HEK293 (cell line): ENCODE measurements around the gene JAZF1.

Experiments used
- CTCF ChIA-PET: fragments of 350-600 bp; formaldehyde crosslinking; extraction: SDS; loops from one replicate; lab custom pipeline; 2021; ENCODE audit warnings: antibody characterized with exemption; lab: Yijun Ruan, JAX
- POLR2A ChIA-PET: fragments of 300-600 bp; formaldehyde crosslinking; extraction: SDS; loops from one replicate; lab custom pipeline; 2020; ENCODE audit warnings: antibody characterized with exemption, inconsistent platforms; lab: Yijun Ruan, JAX
- H3K27ac ChIP-seq: fragments of 200-500 bp; sonication (Bioruptor generic); 2 replicates; pipeline ENCODE4 v1.5.1; 2014; ENCODE audit warnings: low read depth, low read length, control low read depth, inconsistent platforms; ENCODE audit errors: extremely low read depth
- H3K36me3 ChIP-seq, 2 experiments: fragments of 200-500 bp in 1 of 2; sonication (Bioruptor generic) in 1 of 2; 1 replicate in 1 of 2; 2 replicates in 1 of 2; pipeline ENCODE4 v1.5.1; 2014 to 2017; ENCODE audit warnings: inconsistent platforms in 2 of 2, low read length in 2 of 2; ENCODE audit not compliant: control insufficient read depth in 2 of 2, insufficient read depth in 1 of 2
- H3K4me1 ChIP-seq: fragments of 200-500 bp; sonication (Bioruptor generic); 2 replicates; pipeline ENCODE4 v1.5.1; 2014; ENCODE audit warnings: mild to moderate bottlenecking, low read length, inconsistent platforms; ENCODE audit not compliant: control insufficient read depth, insufficient read depth
- H3K4me3 ChIP-seq: 2 replicates; pipeline ENCODE4 v1.5.1; 2011; ENCODE audit warnings: low read depth, mild to moderate bottlenecking, control low read depth, low read length, moderate library complexity
- H3K9me3 ChIP-seq: fragments of 200-500 bp; sonication (Bioruptor generic); 2 replicates; pipeline ENCODE4 v1.5.1; 2014; ENCODE audit warnings: low read depth, low read length, inconsistent platforms; ENCODE audit not compliant: control insufficient read depth, insufficient read depth
- BCL11B ChIP-seq: fragments of 450-650 bp; formaldehyde crosslinking; IDR thresholded peaks from 2 replicates; pipeline ENCODE4 v1.5.1; 2016; ENCODE audit warnings: low read depth, missing biosample characterization, missing genetic modification characterization
- GFI1B ChIP-seq: fragments of 450-650 bp; formaldehyde crosslinking; IDR thresholded peaks from 2 replicates; pipeline ENCODE4 v1.5.1; 2016; ENCODE audit warnings: missing biosample characterization, missing genetic modification characterization
- GLIS1 ChIP-seq: fragments of 450-650 bp; formaldehyde crosslinking; IDR thresholded peaks from 2 replicates; pipeline ENCODE4 v1.5.1; 2016; ENCODE audit warnings: missing biosample characterization, missing genetic modification characterization
- HOXA7 ChIP-seq: sonication (generic); formaldehyde crosslinking; IDR thresholded peaks from 2 replicates; pipeline ENCODE4 v1.8.1; 2022; ENCODE audit warnings: missing genetic modification reagents, borderline replicate concordance
- HOXD13 ChIP-seq: sonication (generic); formaldehyde crosslinking; IDR thresholded peaks from 2 replicates; pipeline ENCODE4 v1.8.0; 2022; ENCODE audit warnings: missing genetic modification reagents, borderline replicate concordance
- KLF1 ChIP-seq: fragments of 450-650 bp; formaldehyde crosslinking; IDR thresholded peaks from 2 replicates; pipeline ENCODE4 v1.5.1; 2016; ENCODE audit warnings: missing biosample characterization, missing genetic modification characterization
- KLF10 ChIP-seq: fragments of 450-650 bp; IDR thresholded peaks from 2 replicates; pipeline ENCODE4 v1.5.1; 2018; ENCODE audit warnings: missing biosample characterization, mild to moderate bottlenecking, missing genetic modification characterization
- KLF16 ChIP-seq: fragments of 450-650 bp; formaldehyde crosslinking; IDR thresholded peaks from 2 replicates; pipeline ENCODE4 v1.5.1; 2017; ENCODE audit warnings: missing biosample characterization, missing genetic modification characterization
- MEIS1 ChIP-seq: sonication (generic); formaldehyde crosslinking; IDR thresholded peaks from 2 replicates; pipeline ENCODE4 v1.8.1; 2022; ENCODE audit warnings: missing genetic modification reagents, mild to moderate bottlenecking, borderline replicate concordance
- RBAK ChIP-seq: fragments of 450-650 bp; formaldehyde crosslinking; IDR thresholded peaks from 2 replicates; pipeline ENCODE4 v1.5.1; 2016; ENCODE audit warnings: missing biosample characterization, missing genetic modification characterization
- REPIN1 ChIP-seq: fragments of 450-650 bp; formaldehyde crosslinking; IDR thresholded peaks from 2 replicates; pipeline ENCODE4 v1.5.1; 2017; ENCODE audit warnings: missing biosample characterization, missing genetic modification characterization, low read depth
- SCRT1 ChIP-seq: fragments of 450-650 bp; formaldehyde crosslinking; IDR thresholded peaks from 2 replicates; pipeline ENCODE4 v1.5.1; 2016; ENCODE audit warnings: missing biosample characterization, missing genetic modification characterization, borderline replicate concordance
- SP3 ChIP-seq: fragments of 450-650 bp; formaldehyde crosslinking; IDR thresholded peaks from 2 replicates; pipeline ENCODE4 v1.5.1; 2016; ENCODE audit warnings: missing biosample characterization, missing genetic modification characterization
- ZBTB6 ChIP-seq: fragments of 450-650 bp; formaldehyde crosslinking; IDR thresholded peaks from 2 replicates; pipeline ENCODE4 v1.5.1; 2017; ENCODE audit warnings: missing biosample characterization, missing genetic modification characterization
- ZEB2 ChIP-seq: fragments of 450-650 bp; formaldehyde crosslinking; IDR thresholded peaks from 2 replicates; pipeline ENCODE4 v1.5.1; 2016; ENCODE audit warnings: missing biosample characterization, missing genetic modification characterization
- ZNF121 ChIP-seq: fragments of 450-650 bp; formaldehyde crosslinking; IDR thresholded peaks from 2 replicates; pipeline ENCODE4 v1.5.1; 2016; ENCODE audit warnings: missing biosample characterization, missing genetic modification characterization
- ZNF155 ChIP-seq: fragments of 450-650 bp; formaldehyde crosslinking; IDR thresholded peaks from 2 replicates; pipeline ENCODE4 v1.5.1; 2016; ENCODE audit warnings: missing biosample characterization, missing genetic modification characterization
- ZNF16 ChIP-seq: fragments of 450-650 bp; formaldehyde crosslinking; IDR thresholded peaks from 2 replicates; pipeline ENCODE4 v1.5.1; 2016; ENCODE audit warnings: low read depth, missing biosample characterization, missing genetic modification characterization
- ZNF174 ChIP-seq: fragments of 450-650 bp; formaldehyde crosslinking; IDR thresholded peaks from 2 replicates; pipeline ENCODE4 v1.5.0; 2017; ENCODE audit warnings: missing biosample characterization, mild to moderate bottlenecking, missing genetic modification characterization
- ZNF175 ChIP-seq: fragments of 450-650 bp; formaldehyde crosslinking; IDR thresholded peaks from 2 replicates; pipeline ENCODE4 v1.5.1; 2016; ENCODE audit warnings: missing biosample characterization, missing genetic modification characterization
- ZNF214 ChIP-seq: fragments of 450-650 bp; formaldehyde crosslinking; IDR thresholded peaks from 2 replicates; pipeline ENCODE4 v1.5.1; 2017; ENCODE audit warnings: missing biosample characterization, mild to moderate bottlenecking, missing genetic modification characterization, borderline replicate concordance
- ZNF354C ChIP-seq: fragments of 450-650 bp; formaldehyde crosslinking; IDR thresholded peaks from 2 replicates; pipeline ENCODE4 v1.5.1; 2016; ENCODE audit warnings: missing biosample characterization, missing genetic modification characterization, low read depth, borderline replicate concordance
- ZNF398 ChIP-seq: fragments of 450-650 bp; formaldehyde crosslinking; IDR thresholded peaks from 2 replicates; pipeline ENCODE4 v1.5.1; 2017; ENCODE audit warnings: missing biosample characterization, missing genetic modification characterization
- ZNF404 ChIP-seq: fragments of 450-650 bp; formaldehyde crosslinking; IDR thresholded peaks from 2 replicates; pipeline ENCODE4 v1.5.1; 2017; ENCODE audit warnings: missing biosample characterization, missing genetic modification characterization
- ZNF473 ChIP-seq: fragments of 450-650 bp; formaldehyde crosslinking; IDR thresholded peaks from 2 replicates; pipeline ENCODE4 v1.5.1; 2017; ENCODE audit warnings: missing biosample characterization, missing genetic modification characterization
- ZNF629 ChIP-seq: fragments of 450-650 bp; formaldehyde crosslinking; IDR thresholded peaks from 2 replicates; pipeline ENCODE4 v1.5.1; 2017; ENCODE audit warnings: missing biosample characterization, missing genetic modification characterization
- ZNF654 ChIP-seq: fragments of 450-650 bp; formaldehyde crosslinking; IDR thresholded peaks from 2 replicates; pipeline ENCODE4 v1.5.1; 2016; ENCODE audit warnings: low read depth, missing biosample characterization, missing genetic modification characterization
- ZNF704 ChIP-seq: fragments of 450-650 bp; formaldehyde crosslinking; IDR thresholded peaks from 2 replicates; pipeline ENCODE4 v1.5.1; 2016; ENCODE audit warnings: missing biosample characterization, missing genetic modification characterization
- ZSCAN4 ChIP-seq: fragments of 450-650 bp; formaldehyde crosslinking; IDR thresholded peaks from 2 replicates; pipeline ENCODE4 v1.5.1; 2017; ENCODE audit warnings: missing biosample characterization, missing genetic modification characterization
- TF ChIP-seq, protein P1 (sequence below): sonication (generic); formaldehyde crosslinking; IDR thresholded peaks from 2 replicates; pipeline ENCODE4 v1.8.1; 2022; ENCODE audit warnings: mild to moderate bottlenecking, moderate library complexity, missing genetic modification reagents

JAZF1 gene

GRCh38 chr7:28183627-28184026, 3.0 kb upstream of the JAZF1 start (continued):
- no peak for TF ChIP-seq HOXA7 (CRISPR knock-in tag)
- no peak for TF ChIP-seq ZNF473 (tag by site-specific recombination)
- TF ChIP-seq ZNF704 (tag by site-specific recombination), result no peak
- no peak for TF ChIP-seq ZNF398 (tag by site-specific recombination)
- TF ChIP-seq, all 188 proteins: peak for 0

DNA sequence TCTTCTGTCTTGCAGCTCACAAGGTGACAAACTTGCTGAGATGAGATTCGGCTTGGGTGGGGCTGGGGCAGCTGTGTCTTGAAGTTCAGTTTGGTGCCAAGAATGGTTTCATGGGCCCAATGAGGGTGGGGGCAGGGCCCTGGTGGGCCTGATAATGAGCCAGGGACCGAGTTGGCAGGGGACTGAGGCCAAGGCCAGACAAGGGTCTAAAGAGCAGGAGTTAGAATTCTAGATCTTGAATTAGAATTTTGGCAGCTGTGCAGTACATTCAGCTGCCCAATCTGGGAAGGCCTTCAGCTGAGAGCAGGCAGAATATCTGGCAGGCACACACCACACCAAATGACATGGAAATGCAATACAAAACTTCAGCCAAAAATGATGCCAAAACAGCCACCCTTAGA, 1.5 kb upstream of the JAZF1 start:
- POLR2A ChIA-PET, result interaction anchor here (1.8 kb wide), 1 partner anchor 12 kb away, joined by 3 read pairs; no protein-coding TSS in a partner anchor
- no peaks in the 10 kb centered on the region for H3K9me3 ChIP-seq
- TF ChIP-seq ZEB2, result no peak
- no peak for TF ChIP-seq SP3 (tag by site-specific recombination)
- no peak for TF ChIP-seq REPIN1 (tag by site-specific recombination)
- TF ChIP-seq HOXD13 (CRISPR knock-in tag), result no peak
- no peak for TF ChIP-seq KLF1 (tag by site-specific recombination)
- TF ChIP-seq ZNF629 (tag by site-specific recombination), result no peak
- TF ChIP-seq, protein P1, sequence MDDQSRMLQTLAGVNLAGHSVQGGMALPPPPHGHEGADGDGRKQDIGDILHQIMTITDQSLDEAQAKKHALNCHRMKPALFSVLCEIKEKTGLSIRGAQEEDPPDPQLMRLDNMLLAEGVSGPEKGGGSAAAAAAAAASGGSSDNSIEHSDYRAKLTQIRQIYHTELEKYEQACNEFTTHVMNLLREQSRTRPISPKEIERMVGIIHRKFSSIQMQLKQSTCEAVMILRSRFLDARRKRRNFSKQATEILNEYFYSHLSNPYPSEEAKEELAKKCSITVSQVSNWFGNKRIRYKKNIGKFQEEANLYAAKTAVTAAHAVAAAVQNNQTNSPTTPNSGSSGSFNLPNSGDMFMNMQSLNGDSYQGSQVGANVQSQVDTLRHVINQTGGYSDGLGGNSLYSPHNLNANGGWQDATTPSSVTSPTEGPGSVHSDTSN (CRISPR knock-in tag), result no peak
- TF ChIP-seq ZNF354C (tag by site-specific recombination), result no peak
- TF ChIP-seq ZNF654 (tag by site-specific recombination), result no peak
- no peak for TF ChIP-seq ZNF175
- no peak for TF ChIP-seq ZNF404 (tag by site-specific recombination)
- TF ChIP-seq BCL11B, result no peak
- no peak for TF ChIP-seq GFI1B (tag by site-specific recombination)
- TF ChIP-seq, all 188 proteins: peak for 0
- no peaks in the 10 kb centered on the region for H3K36me3 ChIP-seq
- no peak overlapping the region for H3K4me3 ChIP-seq
- CTCF ChIA-PET, result no interaction called here
- H3K4me1 ChIP-seq, result peaks cover 13% of the 10 kb centered on the region
- H3K27ac ChIP-seq, result no peak overlapping the region

- Histone ChIP-seq H3K27ac (no peak overlapping the region), H3K4me1 (peaks cover 15% of the 10 kb centered on the region), H3K4me3 (no peak overlapping the region), H3K9me3 (no peaks in the 10 kb centered on the region), H3K36me3 (no peaks in the 10 kb centered on the region)
- ChIA-PET CTCF (interaction anchor here (0.7 kb wide), 1 partner anchor 338 kb away, joined by 3 read pairs; no protein-coding TSS in a partner anchor), POLR2A (interaction anchor here (1.8 kb wide), 1 partner anchor 12 kb away, joined by 3 read pairs; no protein-coding TSS in a partner anchor)
- TF ChIP-seq ZNF214 (no peak), KLF16 (tag by site-specific recombination) (no peak), ZNF16 (tag by site-specific recombination) (no peak), GLIS1 (no peak), ZNF155 (tag by site-specific recombination) (no peak), KLF10 (tag by site-specific recombination) (no peak), RBAK (tag by site-specific recombination) (no peak), SP3 (tag by site-specific recombination) (no peak), SCRT1 (tag by site-specific recombination) (no peak), MEIS1 (CRISPR knock-in tag) (no peak), ZSCAN4 (tag by site-specific recombination) (no peak), ZBTB6 (tag by site-specific recombination) (no peak), ZNF121 (tag by site-specific recombination) (no peak), ZNF174 (no peak)
Measured at GRCh38 chr7:28181416-28181815, 821 bp upstream of the JAZF1 start.
